ENCODE measurements around the gene SUGCT.
A peak's percentile ranks its signal among the peaks of the same experiment; 100 is the strongest.
"Not testable (repeated sequence)": the region's sequence is repeated elsewhere in the genome, so short reads cannot be mapped to it uniquely, and the experiment has no call there.

Gene SUGCT

DNA sequence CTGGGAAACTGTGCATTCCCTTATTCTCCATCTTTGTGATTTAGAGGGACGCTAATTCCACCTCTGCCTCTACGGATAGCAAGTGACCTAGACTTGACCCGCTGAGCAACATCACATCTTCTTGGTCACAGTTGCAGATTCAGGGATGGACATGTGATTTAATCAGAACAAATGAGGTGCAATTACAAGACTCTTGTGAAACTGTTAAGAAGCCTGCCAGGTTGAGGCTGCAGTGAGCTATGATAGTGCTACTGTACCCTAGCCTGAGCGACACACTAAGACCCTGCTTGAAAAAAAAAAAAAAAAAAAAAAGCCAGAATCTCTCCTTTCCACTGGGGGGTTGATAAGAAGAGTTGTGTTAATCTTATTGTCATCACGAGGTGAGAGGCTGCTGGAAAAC, 14.8 kb upstream of the SUGCT start:
- H3K4me2 ChIP-seq (ENCODE audit: low read depth, low read length) = no peak overlapping the region
- H3K4me3 ChIP-seq (ENCODE audit: low read length) = no peak overlapping the region
- no peak overlapping the region for H3K9ac ChIP-seq (ENCODE audit: low read length)
- H3K9me2 ChIP-seq (replicated peaks; ENCODE audit: insufficient read depth, low read length) = no peaks in the 10 kb centered on the region
- H3K27me3 ChIP-seq (replicated peaks; ENCODE audit: insufficient read depth, low read length) = no peaks in the 10 kb centered on the region
- no peak for DNase-seq
- H3K4me1 ChIP-seq (ENCODE audit: low read length) = no peaks in the 10 kb centered on the region
- no peaks in the 10 kb centered on the region for H3K79me2 ChIP-seq (ENCODE audit: low read length)
- no peaks in the 10 kb centered on the region for H3K9me3 ChIP-seq (replicated peaks; ENCODE audit: insufficient read depth, low read length)
- no peaks in the 10 kb centered on the region for H3F3A ChIP-seq (ENCODE audit: insufficient read depth, low read length)
- H4K20me1 ChIP-seq (ENCODE audit: insufficient read depth, low read length) = no peaks in the 10 kb centered on the region
- TF ChIP-seq, protein P1, sequence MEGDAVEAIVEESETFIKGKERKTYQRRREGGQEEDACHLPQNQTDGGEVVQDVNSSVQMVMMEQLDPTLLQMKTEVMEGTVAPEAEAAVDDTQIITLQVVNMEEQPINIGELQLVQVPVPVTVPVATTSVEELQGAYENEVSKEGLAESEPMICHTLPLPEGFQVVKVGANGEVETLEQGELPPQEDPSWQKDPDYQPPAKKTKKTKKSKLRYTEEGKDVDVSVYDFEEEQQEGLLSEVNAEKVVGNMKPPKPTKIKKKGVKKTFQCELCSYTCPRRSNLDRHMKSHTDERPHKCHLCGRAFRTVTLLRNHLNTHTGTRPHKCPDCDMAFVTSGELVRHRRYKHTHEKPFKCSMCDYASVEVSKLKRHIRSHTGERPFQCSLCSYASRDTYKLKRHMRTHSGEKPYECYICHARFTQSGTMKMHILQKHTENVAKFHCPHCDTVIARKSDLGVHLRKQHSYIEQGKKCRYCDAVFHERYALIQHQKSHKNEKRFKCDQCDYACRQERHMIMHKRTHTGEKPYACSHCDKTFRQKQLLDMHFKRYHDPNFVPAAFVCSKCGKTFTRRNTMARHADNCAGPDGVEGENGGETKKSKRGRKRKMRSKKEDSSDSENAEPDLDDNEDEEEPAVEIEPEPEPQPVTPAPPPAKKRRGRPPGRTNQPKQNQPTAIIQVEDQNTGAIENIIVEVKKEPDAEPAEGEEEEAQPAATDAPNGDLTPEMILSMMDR (IDR thresholded peaks at IDR 0.05; ENCODE audit: low read length) = no peak
- no peak overlapping the region for H3K27ac ChIP-seq (ENCODE audit: low read length)
- no peaks in the 10 kb centered on the region for H3K36me3 ChIP-seq (replicated peaks; ENCODE audit: insufficient read depth, low read length)
- no peak overlapping the region for H2AFZ ChIP-seq (ENCODE audit: low read length)

DNA sequence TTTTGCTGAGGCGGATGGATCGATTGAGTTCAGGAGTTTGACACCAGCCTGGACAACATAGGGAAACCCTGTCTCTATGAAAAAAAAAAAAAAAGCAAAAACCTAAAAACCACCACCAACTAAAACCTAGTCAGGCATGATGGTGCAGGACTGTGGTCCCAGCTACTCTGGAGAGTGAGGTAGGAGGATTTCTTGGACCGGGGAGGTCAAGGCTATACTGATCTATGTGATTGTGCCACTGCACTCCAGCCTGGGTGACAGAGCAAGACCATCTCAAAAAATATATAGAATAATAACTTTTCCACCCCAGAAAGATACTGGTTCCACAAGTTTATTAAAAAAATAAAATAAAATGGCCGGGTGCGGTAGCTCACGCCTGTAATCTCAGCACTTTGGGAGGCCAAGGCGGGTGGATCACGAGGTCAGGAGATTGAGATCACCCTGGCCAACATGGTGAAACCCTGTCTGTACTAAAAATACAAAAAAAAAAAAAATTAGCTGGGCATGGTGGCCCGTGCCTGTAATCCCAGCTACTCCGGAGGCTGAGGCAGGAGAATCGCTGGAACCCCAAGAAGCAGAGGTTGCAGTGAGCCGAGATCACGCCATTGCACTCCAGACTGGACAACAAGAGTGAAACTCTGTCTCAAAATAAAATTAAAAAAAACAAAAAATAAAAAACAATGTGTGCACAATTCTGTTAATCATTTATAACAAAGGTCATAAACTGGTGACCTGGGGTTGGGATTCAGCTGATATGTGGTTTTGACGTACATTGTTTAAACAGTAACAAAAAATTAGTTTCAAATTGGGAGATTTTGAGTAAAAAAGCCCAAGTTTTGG, 12.5 kb upstream of the SUGCT start:
- H2AFZ ChIP-seq (ENCODE audit: low read length); H3K4me1 ChIP-seq (ENCODE audit: low read length); H3K4me2 ChIP-seq (ENCODE audit: low read depth, low read length); H3K9me2 ChIP-seq (replicated peaks; ENCODE audit: insufficient read depth, low read length); H3K27me3 ChIP-seq (replicated peaks; ENCODE audit: insufficient read depth, low read length); H3K79me2 ChIP-seq (ENCODE audit: low read length); H3K36me3 ChIP-seq (replicated peaks; ENCODE audit: insufficient read depth, low read length); H3K9ac ChIP-seq (ENCODE audit: low read length); H4K20me1 ChIP-seq (ENCODE audit: insufficient read depth, low read length); H3K9me3 ChIP-seq (replicated peaks; ENCODE audit: insufficient read depth, low read length); H3K4me3 ChIP-seq (ENCODE audit: low read length); H3F3A ChIP-seq (ENCODE audit: insufficient read depth, low read length); H3K27ac ChIP-seq (ENCODE audit: low read length); DNase-seq: not testable (repeated sequence)

DNA sequence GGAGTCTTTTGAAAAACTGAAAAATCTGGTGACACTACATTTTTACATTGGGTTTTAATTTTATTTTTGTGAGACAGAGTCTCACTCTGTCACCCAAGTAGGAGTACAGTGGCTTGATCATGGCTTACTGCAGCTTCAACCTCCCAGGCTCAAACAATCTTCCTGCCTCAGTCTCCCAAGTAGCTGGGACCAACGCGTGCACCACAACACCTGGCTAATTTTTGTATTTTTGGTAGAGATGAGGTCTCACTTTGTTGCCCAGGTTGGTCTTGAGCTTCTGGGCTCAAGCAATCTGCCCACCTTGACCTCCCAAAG, 11.9 kb upstream of the SUGCT start:
- Histone ChIP-seq H3K36me3 (replicated peaks; ENCODE audit: insufficient read depth, low read length) (no peaks in the 10 kb centered on the region), H3F3A (ENCODE audit: insufficient read depth, low read length) (no peaks in the 10 kb centered on the region), H4K20me1 (ENCODE audit: insufficient read depth, low read length) (no peaks in the 10 kb centered on the region), H3K27ac (ENCODE audit: low read length) (no peak overlapping the region), H3K9ac (ENCODE audit: low read length) (no peak overlapping the region), H3K4me2 (ENCODE audit: low read depth, low read length) (no peak overlapping the region), H3K9me3 (replicated peaks; ENCODE audit: insufficient read depth, low read length) (no peaks in the 10 kb centered on the region), H3K79me2 (ENCODE audit: low read length) (peaks cover under 1% of the 10 kb centered on the region; the same call in 1 of the 2 replicates), H3K27me3 (replicated peaks; ENCODE audit: insufficient read depth, low read length) (no peaks in the 10 kb centered on the region), H2AFZ (ENCODE audit: low read length) (no peak overlapping the region), H3K4me3 (ENCODE audit: low read length) (no peak overlapping the region), H3K9me2 (replicated peaks; ENCODE audit: insufficient read depth, low read length) (no peaks in the 10 kb centered on the region), H3K4me1 (ENCODE audit: low read length) (no peaks in the 10 kb centered on the region)
- TF ChIP-seq EZH2phosphoT487 (IDR thresholded peaks at IDR 0.05; ENCODE audit: low read length) (no peak), EZH2 (optimal IDR thresholded peaks at IDR 0.05; ENCODE audit: low read depth, low read length) (no peak)
- TF ChIP-seq, protein P1 (IDR thresholded peaks at IDR 0.05; ENCODE audit: low read length) = no peak
- DNase-seq = no peak

DNA sequence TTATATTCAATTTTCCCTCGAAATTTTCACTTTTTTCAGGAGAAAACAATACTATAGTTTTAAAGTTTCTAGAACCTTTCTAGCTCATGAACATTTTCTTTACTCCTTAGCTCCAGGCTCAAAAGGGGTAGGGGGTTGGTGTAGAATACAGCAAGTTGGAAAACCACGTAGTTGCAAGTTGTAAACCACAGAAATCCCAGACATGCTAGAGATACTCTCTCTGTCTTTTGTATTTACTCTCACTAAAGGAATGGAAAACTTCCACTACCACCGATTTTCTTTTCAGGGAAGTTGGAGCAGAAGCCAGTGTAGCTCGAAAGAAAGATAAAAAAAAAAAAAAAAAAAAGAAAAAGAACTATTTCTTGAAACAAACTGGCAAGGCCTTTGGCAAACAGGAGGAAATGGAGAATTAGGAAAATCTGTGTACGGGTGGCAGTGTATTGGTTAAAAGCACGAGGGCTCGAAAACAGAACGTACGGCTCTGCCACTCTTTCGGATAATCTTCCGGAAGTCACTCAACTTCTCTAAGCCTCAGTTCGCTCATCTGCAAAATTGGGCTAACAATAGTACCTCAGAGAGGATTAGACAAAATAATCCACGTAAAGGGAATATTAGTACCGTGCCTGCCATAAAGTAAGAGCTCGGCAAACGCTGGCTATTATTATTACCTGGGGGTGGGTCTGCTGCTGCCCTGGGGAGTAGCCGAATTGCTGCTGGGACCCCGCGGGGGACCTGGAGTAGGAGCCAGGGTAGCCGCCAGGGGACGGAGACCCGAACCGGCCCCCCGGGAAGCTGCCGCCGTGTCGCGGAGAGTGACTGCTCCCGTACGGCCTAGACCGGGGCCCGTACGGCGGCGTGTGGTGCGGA, 1.0 kb upstream of the SUGCT start:
- Histone ChIP-seq H3K9me2 (replicated peaks; ENCODE audit: insufficient read depth, low read length) (no peaks in the 10 kb centered on the region), H3F3A (ENCODE audit: insufficient read depth, low read length) (no peaks in the 10 kb centered on the region), H3K27ac (ENCODE audit: low read length) (peak overlapping the region; percentile 60), H3K4me1 (ENCODE audit: low read length) (peaks cover 12% of the 10 kb centered on the region), H3K36me3 (replicated peaks; ENCODE audit: insufficient read depth, low read length) (no peaks in the 10 kb centered on the region), H3K9ac (ENCODE audit: low read length) (peak overlapping the region; percentile 95), H3K9me3 (replicated peaks; ENCODE audit: insufficient read depth, low read length) (no peaks in the 10 kb centered on the region), H3K79me2 (ENCODE audit: low read length) (peaks cover 55% of the 10 kb centered on the region), H2AFZ (ENCODE audit: low read length) (peak overlapping the region; percentile 79), H3K4me3 (ENCODE audit: low read length) (peak overlapping the region; percentile 97), H3K27me3 (replicated peaks; ENCODE audit: insufficient read depth, low read length) (no peaks in the 10 kb centered on the region), H3K4me2 (ENCODE audit: low read depth, low read length) (peak overlapping the region; percentile 97), H4K20me1 (ENCODE audit: insufficient read depth, low read length) (no peaks in the 10 kb centered on the region)
- DNase-seq = peak; percentile 35
- TF ChIP-seq, protein P1 (IDR thresholded peaks at IDR 0.05; ENCODE audit: low read length) = no peak
- TF ChIP-seq EZH2 (optimal IDR thresholded peaks at IDR 0.05; ENCODE audit: low read depth, low read length) (no peak), EZH2phosphoT487 (IDR thresholded peaks at IDR 0.05; ENCODE audit: low read length) (no peak)
